HEK293 (cell line): Measurements from ENCODE around the gene DIDO1.

Source experiments
- GLI4 ChIP-seq: fragments of 450-650 bp; formaldehyde crosslinking; IDR thresholded peaks from 2 replicates; pipeline ENCODE4 v1.5.1; 2016; ENCODE audit warnings: missing biosample characterization, missing genetic modification characterization
- GLIS2 ChIP-seq: fragments of 450-650 bp; formaldehyde crosslinking; IDR thresholded peaks from 2 replicates; pipeline ENCODE4 v1.5.1; 2016; ENCODE audit warnings: missing biosample characterization, missing genetic modification characterization
- IKZF3 ChIP-seq: fragments of 450-650 bp; IDR thresholded peaks from 2 replicates; pipeline ENCODE4 v1.5.0; 2018; ENCODE audit warnings: missing biosample characterization, mild to moderate bottlenecking, missing genetic modification characterization, moderate library complexity
- INSM2 ChIP-seq: fragments of 450-650 bp; formaldehyde crosslinking; IDR thresholded peaks from 2 replicates; pipeline ENCODE4 v1.5.1; 2016; ENCODE audit warnings: missing biosample characterization, missing genetic modification characterization
- KLF16 ChIP-seq: fragments of 450-650 bp; formaldehyde crosslinking; IDR thresholded peaks from 2 replicates; pipeline ENCODE4 v1.5.1; 2017; ENCODE audit warnings: missing biosample characterization, missing genetic modification characterization
- OSR2 ChIP-seq: fragments of 450-650 bp; formaldehyde crosslinking; IDR thresholded peaks from 2 replicates; pipeline ENCODE4 v1.5.1; 2016; ENCODE audit warnings: missing biosample characterization, missing genetic modification characterization
- PBX3 ChIP-seq: sonication (generic); formaldehyde crosslinking; IDR thresholded peaks from 2 replicates; pipeline ENCODE4 v1.8.1; 2022; ENCODE audit warnings: mild to moderate bottlenecking, moderate library complexity, missing genetic modification reagents
- PRDM1 ChIP-seq: fragments of 450-650 bp; formaldehyde crosslinking; IDR thresholded peaks from 2 replicates; pipeline ENCODE4; 2016; ENCODE audit warnings: missing biosample characterization, missing genetic modification characterization
- SETDB1 ChIP-seq: IDR thresholded peaks from one replicate; pipeline ENCODE4 v1.6.1; 2017; ENCODE audit warnings: mild to moderate bottlenecking, low read length, moderate library complexity, mixed read lengths; ENCODE audit not compliant: insufficient read length
- SP3 ChIP-seq: fragments of 450-650 bp; formaldehyde crosslinking; IDR thresholded peaks from 2 replicates; pipeline ENCODE4 v1.5.1; 2016; ENCODE audit warnings: missing biosample characterization, missing genetic modification characterization
- SP7 ChIP-seq: fragments of 450-650 bp; formaldehyde crosslinking; IDR thresholded peaks from 2 replicates; pipeline ENCODE4 v1.5.1; 2016; ENCODE audit warnings: missing biosample characterization, missing genetic modification characterization
- YY2 ChIP-seq: fragments of 450-650 bp; formaldehyde crosslinking; IDR thresholded peaks from 2 replicates; pipeline ENCODE4 v1.5.1; 2016; ENCODE audit warnings: missing biosample characterization, missing genetic modification characterization
- ZBTB17 ChIP-seq: fragments of 450-650 bp; formaldehyde crosslinking; IDR thresholded peaks from 2 replicates; pipeline ENCODE4 v1.5.1; 2016; ENCODE audit warnings: missing biosample characterization, missing genetic modification characterization
- ZBTB7A ChIP-seq: fragments of 450-650 bp; formaldehyde crosslinking; IDR thresholded peaks from 2 replicates; pipeline ENCODE4 v1.5.1; 2016; ENCODE audit warnings: low read depth, missing biosample characterization, missing genetic modification characterization
- ZBTB8A ChIP-seq: fragments of 450-650 bp; formaldehyde crosslinking; IDR thresholded peaks from 2 replicates; pipeline ENCODE4 v1.5.1; 2016; ENCODE audit warnings: missing biosample characterization, missing genetic modification characterization
- ZFHX2 ChIP-seq: fragments of 450-650 bp; formaldehyde crosslinking; conservative IDR thresholded peaks from 2 replicates; pipeline ENCODE4 v1.5.1; 2016; ENCODE audit warnings: missing biosample characterization, missing genetic modification characterization
- ZNF132 ChIP-seq: fragments of 450-650 bp; formaldehyde crosslinking; IDR thresholded peaks from 2 replicates; pipeline ENCODE4 v1.5.1; 2017; ENCODE audit warnings: missing biosample characterization, missing genetic modification characterization, borderline replicate concordance
- ZNF2 ChIP-seq: fragments of 450-650 bp; formaldehyde crosslinking; IDR thresholded peaks from 2 replicates; pipeline ENCODE4 v1.5.1; 2016; ENCODE audit warnings: missing biosample characterization, missing genetic modification characterization
- ZNF221 ChIP-seq: fragments of 450-650 bp; formaldehyde crosslinking; IDR thresholded peaks from 2 replicates; pipeline ENCODE4 v1.5.1; 2017; ENCODE audit warnings: missing biosample characterization, missing genetic modification characterization, borderline replicate concordance
- ZNF26 ChIP-seq: fragments of 450-650 bp; formaldehyde crosslinking; IDR thresholded peaks from 2 replicates; pipeline ENCODE4 v1.5.1; 2016; ENCODE audit warnings: missing biosample characterization, missing genetic modification characterization
- ZNF354C ChIP-seq: fragments of 450-650 bp; formaldehyde crosslinking; IDR thresholded peaks from 2 replicates; pipeline ENCODE4 v1.5.1; 2016; ENCODE audit warnings: missing biosample characterization, missing genetic modification characterization, low read depth, borderline replicate concordance
- ZNF391 ChIP-seq: fragments of 450-650 bp; formaldehyde crosslinking; IDR thresholded peaks from 2 replicates; pipeline ENCODE4 v1.5.1; 2016; ENCODE audit warnings: low read depth, missing biosample characterization, missing genetic modification characterization, borderline replicate concordance
- ZNF394 ChIP-seq: fragments of 450-650 bp; formaldehyde crosslinking; IDR thresholded peaks from 2 replicates; pipeline ENCODE4 v1.5.1; 2016; ENCODE audit warnings: missing biosample characterization, missing genetic modification characterization, mild to moderate bottlenecking, moderate library complexity, borderline replicate concordance
- ZNF449 ChIP-seq: fragments of 450-650 bp; formaldehyde crosslinking; IDR thresholded peaks from 2 replicates; pipeline ENCODE4 v1.5.1; 2017; ENCODE audit warnings: missing biosample characterization, mild to moderate bottlenecking, missing genetic modification characterization, moderate library complexity
- ZNF585B ChIP-seq: fragments of 450-650 bp; formaldehyde crosslinking; IDR thresholded peaks from 2 replicates; pipeline ENCODE4 v1.5.1; 2016; ENCODE audit warnings: missing biosample characterization, missing genetic modification characterization
- ZNF600 ChIP-seq: fragments of 450-650 bp; formaldehyde crosslinking; IDR thresholded peaks from 2 replicates; pipeline ENCODE4 v1.5.1; 2016; ENCODE audit warnings: missing biosample characterization, missing genetic modification characterization
- ZNF610 ChIP-seq: fragments of 450-650 bp; formaldehyde crosslinking; IDR thresholded peaks from 2 replicates; pipeline ENCODE4 v1.5.1; 2016; ENCODE audit warnings: missing biosample characterization, missing genetic modification characterization, borderline replicate concordance
- ZNF629 ChIP-seq: fragments of 450-650 bp; formaldehyde crosslinking; IDR thresholded peaks from 2 replicates; pipeline ENCODE4 v1.5.1; 2017; ENCODE audit warnings: missing biosample characterization, missing genetic modification characterization
- ZNF692 ChIP-seq: fragments of 450-650 bp; formaldehyde crosslinking; IDR thresholded peaks from 2 replicates; pipeline ENCODE4 v1.5.1; 2016; ENCODE audit warnings: missing biosample characterization, missing genetic modification characterization
- ZNF701 ChIP-seq: fragments of 450-650 bp; formaldehyde crosslinking; IDR thresholded peaks from 2 replicates; pipeline ENCODE4 v1.5.1; 2016; ENCODE audit warnings: missing biosample characterization, missing genetic modification characterization
- ZNF785 ChIP-seq: fragments of 450-650 bp; formaldehyde crosslinking; IDR thresholded peaks from 2 replicates; pipeline ENCODE4 v1.5.1; 2016; ENCODE audit warnings: missing biosample characterization, missing genetic modification characterization

DIDO1 gene

GRCh38 chr20:62861726-62862336, 64.5 kb downstream of the DIDO1 start, which contains the start of gene TCFL5 (continued):
- TF ChIP-seq INSM2 (tag by site-specific recombination), result peak; percentile 61; the same call in 1 of the 2 replicates
- peak; percentile 83 for TF ChIP-seq SP3 (tag by site-specific recombination)
- TF ChIP-seq PBX3, result 0 out of 2 replicates have a peak, but pooled peaks have one; percentile 29
- TF ChIP-seq ZNF449 (tag by site-specific recombination), result no peak
- TF ChIP-seq YY2 (tag by site-specific recombination), result no peak
- peak; percentile 23; the same call in 1 of the 2 replicates for TF ChIP-seq OSR2
- peak; percentile 25; the same call in 1 of the 2 replicates for TF ChIP-seq GLIS2 (tag by site-specific recombination)
- TF ChIP-seq ZNF132 (tag by site-specific recombination), result no peak
- no peak for TF ChIP-seq PRDM1 (tag by site-specific recombination)
- TF ChIP-seq ZNF394 (tag by site-specific recombination), result peak; percentile 42; the same call in 1 of the 2 replicates
- peak; percentile 66 for TF ChIP-seq ZBTB8A
- no peak for TF ChIP-seq ZNF701
- TF ChIP-seq SP7 (tag by site-specific recombination), result peak; percentile 66; the same call in 1 of the 2 replicates
- TF ChIP-seq ZBTB17 (tag by site-specific recombination), result peak; percentile 31; the same call in 1 of the 2 replicates
- peak; percentile 72; the same call in 1 of the 2 replicates for TF ChIP-seq KLF16 (tag by site-specific recombination)
- TF ChIP-seq ZNF600 (tag by site-specific recombination), result peak; percentile 80
- TF ChIP-seq ZNF26, result no peak
- no peak for TF ChIP-seq ZNF221 (tag by site-specific recombination)
- peak; percentile 48; the same call in 1 of the 2 replicates for TF ChIP-seq ZNF610 (tag by site-specific recombination)
- TF ChIP-seq ZNF692 (tag by site-specific recombination), result peak; percentile 83
- TF ChIP-seq ZNF354C (tag by site-specific recombination), result no peak
- TF ChIP-seq ZNF585B (tag by site-specific recombination), result no peak
- no peak for TF ChIP-seq ZBTB7A (tag by site-specific recombination)
- no peak for TF ChIP-seq SETDB1
- TF ChIP-seq GLI4 (tag by site-specific recombination), result no peak
- TF ChIP-seq ZNF785 (tag by site-specific recombination), result no peak
- TF ChIP-seq ZNF629 (tag by site-specific recombination), result peak; percentile 54; the same call in 1 of the 2 replicates
- peak; percentile 81 for TF ChIP-seq ZNF2
- TF ChIP-seq ZFHX2 (tag by site-specific recombination), result peak; percentile 60
- no peak for TF ChIP-seq IKZF3
- no peak for TF ChIP-seq ZNF391 (tag by site-specific recombination)
